K562 (cell line): Measurements from ENCODE around the gene STXBP4.

Experiments
- BHLHE40 ChIP-seq: IDR thresholded peaks from 2 replicates; pipeline ENCODE4 v1.6.1; 2011; ENCODE audit warnings: low read length, improper control_type of control experiment
- KAT2B ChIP-seq: IDR thresholded peaks from one replicate; pipeline ENCODE4 v1.6.1; 2012; ENCODE audit warnings: low read depth, mild to moderate bottlenecking, control low read depth, inconsistent platforms, low read length, moderate library complexity
- SMC3 ChIP-seq: conservative IDR thresholded peaks from 2 replicates; pipeline ENCODE4 v1.6.1; 2011; ENCODE audit warnings: low read depth, low read length, improper control_type of control experiment; ENCODE audit not compliant: insufficient read depth
- TRIM24 ChIP-seq, 2 experiments: fragments of 450-650 bp; IDR thresholded peaks; 2 replicates each; pipeline ENCODE4 v1.6.1; 2016
- ZEB2 ChIP-seq: fragments of 450-650 bp; IDR thresholded peaks from 2 replicates; pipeline ENCODE4 v1.6.1; 2016
- ZNF699 ChIP-seq: fragments of 250-450 bp; sonication (Bioruptor Pico); IDR thresholded peaks from 2 replicates; pipeline ENCODE4 v1.8.0; 2021; ENCODE audit warnings: mild to moderate bottlenecking, moderate library complexity; ENCODE audit not compliant: insufficient replicate concordance
- TF ChIP-seq, protein P1 (sequence below): sonication (generic); formaldehyde crosslinking; IDR thresholded peaks from 2 replicates; pipeline ENCODE4 v1.8.0; 2023; ENCODE audit warnings: mild to moderate bottlenecking, missing genetic modification reagents
- TF ChIP-seq, protein P2 (sequence below): fragments of 250-450 bp; sonication (Bioruptor Pico); IDR thresholded peaks from 2 replicates; pipeline ENCODE4 v1.8.0; 2022; ENCODE audit warnings: moderate library complexity, mild to moderate bottlenecking, inconsistent platforms
- TF ChIP-seq, protein P3 (sequence below): fragments of 450-650 bp; IDR thresholded peaks from 2 replicates; pipeline ENCODE4 v1.6.1; 2016
- TF ChIP-seq, protein P4 (sequence below), 3 experiments: fragments of 200-800 bp in 1 of 3; fragments of 250-450 bp in 1 of 3; fragments of 450-650 bp in 1 of 3; sonication (Bioruptor Pico) in 1 of 3; sonication (Bioruptor generic) in 1 of 3; formaldehyde crosslinking in 1 of 3; IDR thresholded peaks; 2 replicates each; pipeline versions ENCODE4 v1.6.1 to v1.8.0; 2016 to 2022; ENCODE audit warnings: mild to moderate bottlenecking in 2 of 3, missing genetic modification characterization in 2 of 3, missing compliant biosample characterization in 1 of 3, moderate library complexity in 1 of 3
- TF ChIP-seq, protein P5 (sequence below), 2 experiments: fragments of 450-650 bp; formaldehyde crosslinking in 1 of 2; IDR thresholded peaks; 2 replicates each; pipeline versions ENCODE4 v1.4.0 to v1.6.1; 2014 to 2020; ENCODE audit warnings: mild to moderate bottlenecking in 2 of 2, borderline replicate concordance in 1 of 2, low read depth in 1 of 2

DNA sequence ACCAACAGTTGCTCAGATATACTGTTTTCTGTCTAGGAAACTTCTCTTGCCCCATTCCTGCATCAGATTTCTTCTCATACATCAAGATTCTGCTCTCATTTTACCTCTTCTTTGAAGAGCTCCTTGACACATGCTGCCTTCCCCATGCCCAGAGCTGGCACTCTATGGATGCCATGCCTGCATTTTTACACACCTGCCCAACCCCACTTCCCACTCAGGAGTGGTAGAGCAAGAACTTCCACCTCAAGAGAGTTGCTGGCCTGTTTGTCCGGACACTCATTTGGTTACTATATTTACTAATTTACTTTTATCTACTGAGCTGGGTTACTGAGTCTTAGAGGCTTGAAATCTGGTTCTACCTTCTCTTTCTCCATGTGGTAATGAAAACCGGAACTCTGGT, 197.9 kb downstream of the STXBP4 start:
- TF ChIP-seq, protein P1, sequence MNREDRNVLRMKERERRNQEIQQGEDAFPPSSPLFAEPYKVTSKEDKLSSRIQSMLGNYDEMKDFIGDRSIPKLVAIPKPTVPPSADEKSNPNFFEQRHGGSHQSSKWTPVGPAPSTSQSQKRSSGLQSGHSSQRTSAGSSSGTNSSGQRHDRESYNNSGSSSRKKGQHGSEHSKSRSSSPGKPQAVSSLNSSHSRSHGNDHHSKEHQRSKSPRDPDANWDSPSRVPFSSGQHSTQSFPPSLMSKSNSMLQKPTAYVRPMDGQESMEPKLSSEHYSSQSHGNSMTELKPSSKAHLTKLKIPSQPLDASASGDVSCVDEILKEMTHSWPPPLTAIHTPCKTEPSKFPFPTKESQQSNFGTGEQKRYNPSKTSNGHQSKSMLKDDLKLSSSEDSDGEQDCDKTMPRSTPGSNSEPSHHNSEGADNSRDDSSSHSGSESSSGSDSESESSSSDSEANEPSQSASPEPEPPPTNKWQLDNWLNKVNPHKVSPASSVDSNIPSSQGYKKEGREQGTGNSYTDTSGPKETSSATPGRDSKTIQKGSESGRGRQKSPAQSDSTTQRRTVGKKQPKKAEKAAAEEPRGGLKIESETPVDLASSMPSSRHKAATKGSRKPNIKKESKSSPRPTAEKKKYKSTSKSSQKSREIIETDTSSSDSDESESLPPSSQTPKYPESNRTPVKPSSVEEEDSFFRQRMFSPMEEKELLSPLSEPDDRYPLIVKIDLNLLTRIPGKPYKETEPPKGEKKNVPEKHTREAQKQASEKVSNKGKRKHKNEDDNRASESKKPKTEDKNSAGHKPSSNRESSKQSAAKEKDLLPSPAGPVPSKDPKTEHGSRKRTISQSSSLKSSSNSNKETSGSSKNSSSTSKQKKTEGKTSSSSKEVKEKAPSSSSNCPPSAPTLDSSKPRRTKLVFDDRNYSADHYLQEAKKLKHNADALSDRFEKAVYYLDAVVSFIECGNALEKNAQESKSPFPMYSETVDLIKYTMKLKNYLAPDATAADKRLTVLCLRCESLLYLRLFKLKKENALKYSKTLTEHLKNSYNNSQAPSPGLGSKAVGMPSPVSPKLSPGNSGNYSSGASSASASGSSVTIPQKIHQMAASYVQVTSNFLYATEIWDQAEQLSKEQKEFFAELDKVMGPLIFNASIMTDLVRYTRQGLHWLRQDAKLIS (CRISPR knock-in tag) = no peak
- TF ChIP-seq SMC3 (no peak), KAT2B (no peak), TRIM24 (IDR thresholded peaks at IDR 0.05) (no peak), ZNF699 (CRISPR knock-in tag) (no peak), BHLHE40 (no peak), ZEB2 (no peak)
- TF ChIP-seq, protein P2, sequence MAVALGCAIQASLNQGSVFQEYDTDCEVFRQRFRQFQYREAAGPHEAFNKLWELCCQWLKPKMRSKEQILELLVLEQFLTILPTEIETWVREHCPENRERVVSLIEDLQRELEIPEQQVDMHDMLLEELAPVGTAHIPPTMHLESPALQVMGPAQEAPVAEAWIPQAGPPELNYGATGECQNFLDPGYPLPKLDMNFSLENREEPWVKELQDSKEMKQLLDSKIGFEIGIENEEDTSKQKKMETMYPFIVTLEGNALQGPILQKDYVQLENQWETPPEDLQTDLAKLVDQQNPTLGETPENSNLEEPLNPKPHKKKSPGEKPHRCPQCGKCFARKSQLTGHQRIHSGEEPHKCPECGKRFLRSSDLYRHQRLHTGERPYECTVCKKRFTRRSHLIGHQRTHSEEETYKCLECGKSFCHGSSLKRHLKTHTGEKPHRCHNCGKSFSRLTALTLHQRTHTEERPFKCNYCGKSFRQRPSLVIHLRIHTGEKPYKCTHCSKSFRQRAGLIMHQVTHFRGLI (CRISPR knock-in tag) = no peak
- TF ChIP-seq, protein P3, sequence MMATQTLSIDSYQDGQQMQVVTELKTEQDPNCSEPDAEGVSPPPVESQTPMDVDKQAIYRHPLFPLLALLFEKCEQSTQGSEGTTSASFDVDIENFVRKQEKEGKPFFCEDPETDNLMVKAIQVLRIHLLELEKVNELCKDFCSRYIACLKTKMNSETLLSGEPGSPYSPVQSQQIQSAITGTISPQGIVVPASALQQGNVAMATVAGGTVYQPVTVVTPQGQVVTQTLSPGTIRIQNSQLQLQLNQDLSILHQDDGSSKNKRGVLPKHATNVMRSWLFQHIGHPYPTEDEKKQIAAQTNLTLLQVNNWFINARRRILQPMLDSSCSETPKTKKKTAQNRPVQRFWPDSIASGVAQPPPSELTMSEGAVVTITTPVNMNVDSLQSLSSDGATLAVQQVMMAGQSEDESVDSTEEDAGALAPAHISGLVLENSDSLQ = no peak
- TF ChIP-seq, protein P4, sequence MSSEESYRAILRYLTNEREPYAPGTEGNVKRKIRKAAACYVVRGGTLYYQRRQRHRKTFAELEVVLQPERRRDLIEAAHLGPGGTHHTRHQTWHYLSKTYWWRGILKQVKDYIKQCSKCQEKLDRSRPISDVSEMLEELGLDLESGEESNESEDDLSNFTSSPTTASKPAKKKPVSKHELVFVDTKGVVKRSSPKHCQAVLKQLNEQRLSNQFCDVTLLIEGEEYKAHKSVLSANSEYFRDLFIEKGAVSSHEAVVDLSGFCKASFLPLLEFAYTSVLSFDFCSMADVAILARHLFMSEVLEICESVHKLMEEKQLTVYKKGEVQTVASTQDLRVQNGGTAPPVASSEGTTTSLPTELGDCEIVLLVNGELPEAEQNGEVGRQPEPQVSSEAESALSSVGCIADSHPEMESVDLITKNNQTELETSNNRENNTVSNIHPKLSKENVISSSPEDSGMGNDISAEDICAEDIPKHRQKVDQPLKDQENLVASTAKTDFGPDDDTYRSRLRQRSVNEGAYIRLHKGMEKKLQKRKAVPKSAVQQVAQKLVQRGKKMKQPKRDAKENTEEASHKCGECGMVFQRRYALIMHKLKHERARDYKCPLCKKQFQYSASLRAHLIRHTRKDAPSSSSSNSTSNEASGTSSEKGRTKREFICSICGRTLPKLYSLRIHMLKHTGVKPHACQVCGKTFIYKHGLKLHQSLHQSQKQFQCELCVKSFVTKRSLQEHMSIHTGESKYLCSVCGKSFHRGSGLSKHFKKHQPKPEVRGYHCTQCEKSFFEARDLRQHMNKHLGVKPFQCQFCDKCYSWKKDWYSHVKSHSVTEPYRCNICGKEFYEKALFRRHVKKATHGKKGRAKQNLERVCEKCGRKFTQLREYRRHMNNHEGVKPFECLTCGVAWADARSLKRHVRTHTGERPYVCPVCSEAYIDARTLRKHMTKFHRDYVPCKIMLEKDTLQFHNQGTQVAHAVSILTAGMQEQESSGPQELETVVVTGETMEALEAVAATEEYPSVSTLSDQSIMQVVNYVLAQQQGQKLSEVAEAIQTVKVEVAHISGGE (CRISPR knock-in tag; IDR thresholded peaks at IDR 0.05) = no peak
- TF ChIP-seq, protein P5, sequence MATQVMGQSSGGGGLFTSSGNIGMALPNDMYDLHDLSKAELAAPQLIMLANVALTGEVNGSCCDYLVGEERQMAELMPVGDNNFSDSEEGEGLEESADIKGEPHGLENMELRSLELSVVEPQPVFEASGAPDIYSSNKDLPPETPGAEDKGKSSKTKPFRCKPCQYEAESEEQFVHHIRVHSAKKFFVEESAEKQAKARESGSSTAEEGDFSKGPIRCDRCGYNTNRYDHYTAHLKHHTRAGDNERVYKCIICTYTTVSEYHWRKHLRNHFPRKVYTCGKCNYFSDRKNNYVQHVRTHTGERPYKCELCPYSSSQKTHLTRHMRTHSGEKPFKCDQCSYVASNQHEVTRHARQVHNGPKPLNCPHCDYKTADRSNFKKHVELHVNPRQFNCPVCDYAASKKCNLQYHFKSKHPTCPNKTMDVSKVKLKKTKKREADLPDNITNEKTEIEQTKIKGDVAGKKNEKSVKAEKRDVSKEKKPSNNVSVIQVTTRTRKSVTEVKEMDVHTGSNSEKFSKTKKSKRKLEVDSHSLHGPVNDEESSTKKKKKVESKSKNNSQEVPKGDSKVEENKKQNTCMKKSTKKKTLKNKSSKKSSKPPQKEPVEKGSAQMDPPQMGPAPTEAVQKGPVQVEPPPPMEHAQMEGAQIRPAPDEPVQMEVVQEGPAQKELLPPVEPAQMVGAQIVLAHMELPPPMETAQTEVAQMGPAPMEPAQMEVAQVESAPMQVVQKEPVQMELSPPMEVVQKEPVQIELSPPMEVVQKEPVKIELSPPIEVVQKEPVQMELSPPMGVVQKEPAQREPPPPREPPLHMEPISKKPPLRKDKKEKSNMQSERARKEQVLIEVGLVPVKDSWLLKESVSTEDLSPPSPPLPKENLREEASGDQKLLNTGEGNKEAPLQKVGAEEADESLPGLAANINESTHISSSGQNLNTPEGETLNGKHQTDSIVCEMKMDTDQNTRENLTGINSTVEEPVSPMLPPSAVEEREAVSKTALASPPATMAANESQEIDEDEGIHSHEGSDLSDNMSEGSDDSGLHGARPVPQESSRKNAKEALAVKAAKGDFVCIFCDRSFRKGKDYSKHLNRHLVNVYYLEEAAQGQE (IDR thresholded peaks at IDR 0.05; ENCODE audit: borderline replicate concordance) = no peak
- TF ChIP-seq, protein P5 (CRISPR knock-in tag; IDR thresholded peaks at IDR 0.05; ENCODE audit: low read depth) = no peak
